GM23338 (cell line): ENCODE results near the gene ARHGAP30. TPM values are rescaled to one million over a fixed set of nuclear protein-coding genes. Genes with fewer than 3 reads are reported as not detected.

Source experiments
- ATAC-seq: fragments of 200-7000 bp; cut with Tn5 transposase; 3 replicates; pipeline ENCODE4 v1.9.1; 2020
- DNase-seq: peaks from one replicate; pipeline ENCODE4 v3.0.0-alpha.2; 2015; ENCODE audit warnings: low spot score
- H2AFZ ChIP-seq: fragments of 200-600 bp; sonication (generic); 2 replicates; pipeline ENCODE4 v1.8.0; 2016; ENCODE audit warnings: antibody characterized with exemption, mild to moderate bottlenecking, moderate library complexity
- H3F3A ChIP-seq: fragments of 200-600 bp; sonication (generic); replicated peaks from 2 replicates; pipeline ENCODE4 v1.8.0; 2017; ENCODE audit warnings: antibody characterized with exemption, mixed run types, low read depth
- H3K27ac ChIP-seq: fragments of 200-600 bp; sonication (generic); 2 replicates; pipeline ENCODE4 v1.6.1; 2016; ENCODE audit warnings: low read depth
- H3K27me3 ChIP-seq: fragments of 200-600 bp; sonication (generic); 2 replicates; pipeline ENCODE4 v1.8.0; 2016; ENCODE audit warnings: mild to moderate bottlenecking, mixed run types, moderate library complexity; ENCODE audit not compliant: insufficient read depth
- H3K36me3 ChIP-seq: fragments of 200-600 bp; sonication (generic); 2 replicates; pipeline ENCODE4 v1.8.0; 2016; ENCODE audit warnings: mild to moderate bottlenecking; ENCODE audit not compliant: insufficient read depth
- H3K4me1 ChIP-seq: fragments of 200-600 bp; sonication (generic); 2 replicates; pipeline ENCODE4 v1.8.0; 2016; ENCODE audit warnings: mild to moderate bottlenecking, moderate library complexity; ENCODE audit not compliant: insufficient read depth
- H3K4me2 ChIP-seq: fragments of 200-600 bp; sonication (generic); 2 replicates; pipeline ENCODE4 v1.7.1; 2017; ENCODE audit warnings: mixed run types
- H3K4me3 ChIP-seq: fragments of 200-600 bp; sonication (generic); 2 replicates; pipeline ENCODE4 v1.6.1; 2016; ENCODE audit warnings: mixed run types
- H3K79me2 ChIP-seq: fragments of 200-600 bp; sonication (generic); replicated peaks from 2 replicates; pipeline ENCODE4 v1.8.0; 2017; ENCODE audit warnings: mild to moderate bottlenecking; ENCODE audit not compliant: insufficient read depth
- H3K9me2 ChIP-seq: fragments of 200-600 bp; sonication (generic); 2 replicates; pipeline ENCODE4 v1.8.0; 2017; ENCODE audit not compliant: insufficient read depth
- H4K20me1 ChIP-seq: fragments of 200-600 bp; sonication (generic); replicated peaks from 2 replicates; pipeline ENCODE4 v1.8.0; 2017; ENCODE audit warnings: mild to moderate bottlenecking; ENCODE audit not compliant: insufficient read depth
- H3K27ac Mint-ChIP-seq: 2 replicates; pipeline ENCODE4 v1.8.0; 2020; ENCODE audit warnings: inconsistent platforms, mild to moderate bottlenecking, moderate library complexity, mixed read lengths
- H3K27me3 Mint-ChIP-seq: 3 replicates; pipeline ENCODE4 v1.8.0; 2022; ENCODE audit warnings: low read depth, mild to moderate bottlenecking, moderate library complexity, mixed read lengths, inconsistent platforms; ENCODE audit not compliant: insufficient read depth, poor library complexity
- H3K36me3 Mint-ChIP-seq: 3 replicates; pipeline ENCODE4 v1.8.0; 2021; ENCODE audit warnings: low read depth, mild to moderate bottlenecking, inconsistent platforms, moderate library complexity, mixed read lengths
- H3K4me1 Mint-ChIP-seq: 3 replicates; pipeline ENCODE4 v1.8.0; 2020; ENCODE audit warnings: mild to moderate bottlenecking, inconsistent platforms, mixed read lengths
- H3K4me3 Mint-ChIP-seq: 3 replicates; pipeline ENCODE4 v1.8.0; 2021; ENCODE audit warnings: moderate library complexity, mild to moderate bottlenecking, inconsistent platforms, mixed read lengths
- H3K9me3 Mint-ChIP-seq: 3 replicates; pipeline ENCODE4 v1.8.0; 2020; ENCODE audit warnings: moderate library complexity, mild to moderate bottlenecking, inconsistent platforms, mixed read lengths
- CREB1 ChIP-seq: fragments of 250-450 bp; sonication (Bioruptor Pico); IDR thresholded peaks from 2 replicates; pipeline ENCODE4 v1.5.0; 2020; ENCODE audit warnings: low read depth, mild to moderate bottlenecking, moderate library complexity
- CTCF ChIP-seq, 2 experiments: fragments of 200-600 bp in 1 of 2; sonication (generic) in 1 of 2; conservative IDR thresholded peaks; 2 replicates each; pipeline versions ENCODE4 v1.5.1 to v1.6.1; 2016 to 2017; ENCODE audit warnings: antibody characterized with exemption in 2 of 2, low read depth in 2 of 2, mild to moderate bottlenecking in 2 of 2, moderate library complexity in 1 of 2
- EZH2 ChIP-seq: fragments of 200-600 bp; sonication (generic); IDR thresholded peaks from one replicate; pipeline ENCODE4 v1.8.0; 2017; ENCODE audit warnings: antibody characterized with exemption, mild to moderate bottlenecking, low read depth; ENCODE audit not compliant: unreplicated experiment
- EZH2phosphoT487 ChIP-seq: fragments of 200-600 bp; sonication (generic); IDR thresholded peaks from one replicate; pipeline ENCODE4 v1.8.1; 2018; ENCODE audit warnings: antibody characterized with exemption; ENCODE audit not compliant: unreplicated experiment
- JUNB ChIP-seq: IDR thresholded peaks from one replicate; pipeline ENCODE4 v1.6.1; 2016; ENCODE audit warnings: antibody characterized with exemption; ENCODE audit not compliant: unreplicated experiment
- NANOG ChIP-seq: IDR thresholded peaks from 2 replicates; pipeline ENCODE4 v1.6.1; 2016; ENCODE audit warnings: antibody characterized with exemption, borderline replicate concordance
- POLR2AphosphoS5 ChIP-seq: IDR thresholded peaks from 2 replicates; pipeline ENCODE4 v1.6.1; 2016; ENCODE audit warnings: antibody characterized with exemption, low read depth
- STAT1 ChIP-seq: IDR thresholded peaks from one replicate; pipeline ENCODE4 v1.6.1; 2016; ENCODE audit warnings: antibody characterized with exemption; ENCODE audit not compliant: unreplicated experiment
- ZNF114 ChIP-seq: fragments of 250-450 bp; sonication (Bioruptor Pico); IDR thresholded peaks from 2 replicates; pipeline ENCODE4 v1.5.0; 2020; ENCODE audit warnings: mild to moderate bottlenecking, moderate library complexity
- ZNF331 ChIP-seq: fragments of 250-450 bp; sonication (Bioruptor Pico); IDR thresholded peaks from 2 replicates; pipeline ENCODE4 v1.5.0; 2020; ENCODE audit warnings: low read depth, mild to moderate bottlenecking, moderate library complexity
- polyA plus RNA-seq: library from polyadenylated mRNA; unstranded; fragments of >200 nt; fragmentation: Nextera tagmentation; extraction: Ambion mirVana; gene quantifications from 2 replicates; pipeline ENCODE4 v1.2.1, GENCODE V29; 2016
- total RNA-seq: library from RNA; depleted of rRNA; stranded (reverse); fragments of >200 nt; shearing (Covaris generic); gene quantifications from 2 replicates; pipeline ENCODE4 v1.2.3, GENCODE V29; 2014
- TF ChIP-seq, protein P1 (sequence below): IDR thresholded peaks from 2 replicates; pipeline ENCODE4 v1.6.1; 2016; ENCODE audit warnings: antibody characterized with exemption
- TF ChIP-seq, protein P2 (sequence below): fragments of 250-450 bp; sonication (Bioruptor Pico); IDR thresholded peaks from 2 replicates; pipeline ENCODE4 v1.5.0; 2020; ENCODE audit warnings: mild to moderate bottlenecking, moderate library complexity
- TF ChIP-seq, protein P3 (sequence below): IDR thresholded peaks from one replicate; pipeline ENCODE4 v1.6.1; 2018; ENCODE audit warnings: antibody characterized with exemption; ENCODE audit not compliant: unreplicated experiment

ARHGAP30 gene
- total and polyA plus RNA-seq, 2 experiments from 2014 or later, result 0.45 TPM; not detected in 1

DNA sequence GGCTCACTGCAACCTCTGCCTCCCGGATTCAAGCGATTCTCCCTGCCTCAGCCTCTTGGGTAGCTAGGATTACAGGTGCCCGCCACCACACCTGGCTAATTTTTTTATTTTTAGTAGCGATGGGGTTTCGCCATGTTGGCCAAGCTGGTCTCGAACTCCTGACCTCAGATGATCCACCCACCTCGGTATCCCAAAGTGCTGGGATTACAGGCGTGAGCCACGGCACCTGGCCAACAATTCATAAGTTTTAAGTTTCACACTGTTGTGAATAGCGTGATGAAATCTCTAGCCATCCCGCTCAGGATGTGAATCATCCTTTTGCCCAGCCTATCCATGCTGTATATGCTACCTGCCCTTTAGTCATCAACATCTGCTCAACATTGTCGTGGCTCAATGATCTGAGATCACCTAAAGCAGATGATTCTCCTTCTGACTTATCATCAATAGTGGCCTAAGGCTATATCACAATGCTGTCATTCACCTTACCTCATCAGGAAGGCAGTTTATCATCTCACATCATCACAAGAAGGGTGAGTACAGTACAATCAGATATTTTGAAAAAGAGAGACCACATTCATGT, 45.5 kb upstream of the ARHGAP30 start:
- no peak overlapping the region for H3K4me3 ChIP-seq
- no peak for DNase-seq
- peaks cover 21% of the 10 kb centered on the region for H3K4me1 ChIP-seq
- no peaks in the 10 kb centered on the region for H3K27me3 ChIP-seq
- H3K4me2 ChIP-seq, result no peak overlapping the region
- H4K20me1 ChIP-seq, result peaks cover 48% of the 10 kb centered on the region
- H3K9me2 ChIP-seq, result no peaks in the 10 kb centered on the region
- H2AFZ ChIP-seq, result no peak overlapping the region
- peaks cover 79% of the 10 kb centered on the region for H3K79me2 ChIP-seq
- H3K27me3 Mint-ChIP-seq, result peaks cover 14% of the 10 kb centered on the region
- no peaks in the 10 kb centered on the region for H3K36me3 ChIP-seq
- H3K4me3 Mint-ChIP-seq, result no peak overlapping the region
- H3K27ac ChIP-seq, result no peak overlapping the region
- H3K9me3 Mint-ChIP-seq, result no peaks in the 10 kb centered on the region
- peaks cover 9% of the 10 kb centered on the region for H3K36me3 Mint-ChIP-seq
- H3K27ac Mint-ChIP-seq, result no peak overlapping the region
- peaks cover 20% of the 10 kb centered on the region for H3K4me1 Mint-ChIP-seq
- TF ChIP-seq POLR2AphosphoS5 (no peak), EZH2phosphoT487 (no peak), EZH2 (no peak), ZNF114 (CRISPR knock-in tag) (no peak), STAT1 (no peak), ZNF331 (CRISPR knock-in tag) (no peak), JUNB (no peak), CTCF (conservative IDR thresholded peaks at IDR 0.05; ENCODE audit: low read depth in 2 of 2) (no peak), CREB1 (CRISPR knock-in tag) (no peak), NANOG (no peak)
- TF ChIP-seq, protein P1, sequence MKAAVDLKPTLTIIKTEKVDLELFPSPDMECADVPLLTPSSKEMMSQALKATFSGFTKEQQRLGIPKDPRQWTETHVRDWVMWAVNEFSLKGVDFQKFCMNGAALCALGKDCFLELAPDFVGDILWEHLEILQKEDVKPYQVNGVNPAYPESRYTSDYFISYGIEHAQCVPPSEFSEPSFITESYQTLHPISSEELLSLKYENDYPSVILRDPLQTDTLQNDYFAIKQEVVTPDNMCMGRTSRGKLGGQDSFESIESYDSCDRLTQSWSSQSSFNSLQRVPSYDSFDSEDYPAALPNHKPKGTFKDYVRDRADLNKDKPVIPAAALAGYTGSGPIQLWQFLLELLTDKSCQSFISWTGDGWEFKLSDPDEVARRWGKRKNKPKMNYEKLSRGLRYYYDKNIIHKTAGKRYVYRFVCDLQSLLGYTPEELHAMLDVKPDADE, result no peak
- TF ChIP-seq, protein P2, sequence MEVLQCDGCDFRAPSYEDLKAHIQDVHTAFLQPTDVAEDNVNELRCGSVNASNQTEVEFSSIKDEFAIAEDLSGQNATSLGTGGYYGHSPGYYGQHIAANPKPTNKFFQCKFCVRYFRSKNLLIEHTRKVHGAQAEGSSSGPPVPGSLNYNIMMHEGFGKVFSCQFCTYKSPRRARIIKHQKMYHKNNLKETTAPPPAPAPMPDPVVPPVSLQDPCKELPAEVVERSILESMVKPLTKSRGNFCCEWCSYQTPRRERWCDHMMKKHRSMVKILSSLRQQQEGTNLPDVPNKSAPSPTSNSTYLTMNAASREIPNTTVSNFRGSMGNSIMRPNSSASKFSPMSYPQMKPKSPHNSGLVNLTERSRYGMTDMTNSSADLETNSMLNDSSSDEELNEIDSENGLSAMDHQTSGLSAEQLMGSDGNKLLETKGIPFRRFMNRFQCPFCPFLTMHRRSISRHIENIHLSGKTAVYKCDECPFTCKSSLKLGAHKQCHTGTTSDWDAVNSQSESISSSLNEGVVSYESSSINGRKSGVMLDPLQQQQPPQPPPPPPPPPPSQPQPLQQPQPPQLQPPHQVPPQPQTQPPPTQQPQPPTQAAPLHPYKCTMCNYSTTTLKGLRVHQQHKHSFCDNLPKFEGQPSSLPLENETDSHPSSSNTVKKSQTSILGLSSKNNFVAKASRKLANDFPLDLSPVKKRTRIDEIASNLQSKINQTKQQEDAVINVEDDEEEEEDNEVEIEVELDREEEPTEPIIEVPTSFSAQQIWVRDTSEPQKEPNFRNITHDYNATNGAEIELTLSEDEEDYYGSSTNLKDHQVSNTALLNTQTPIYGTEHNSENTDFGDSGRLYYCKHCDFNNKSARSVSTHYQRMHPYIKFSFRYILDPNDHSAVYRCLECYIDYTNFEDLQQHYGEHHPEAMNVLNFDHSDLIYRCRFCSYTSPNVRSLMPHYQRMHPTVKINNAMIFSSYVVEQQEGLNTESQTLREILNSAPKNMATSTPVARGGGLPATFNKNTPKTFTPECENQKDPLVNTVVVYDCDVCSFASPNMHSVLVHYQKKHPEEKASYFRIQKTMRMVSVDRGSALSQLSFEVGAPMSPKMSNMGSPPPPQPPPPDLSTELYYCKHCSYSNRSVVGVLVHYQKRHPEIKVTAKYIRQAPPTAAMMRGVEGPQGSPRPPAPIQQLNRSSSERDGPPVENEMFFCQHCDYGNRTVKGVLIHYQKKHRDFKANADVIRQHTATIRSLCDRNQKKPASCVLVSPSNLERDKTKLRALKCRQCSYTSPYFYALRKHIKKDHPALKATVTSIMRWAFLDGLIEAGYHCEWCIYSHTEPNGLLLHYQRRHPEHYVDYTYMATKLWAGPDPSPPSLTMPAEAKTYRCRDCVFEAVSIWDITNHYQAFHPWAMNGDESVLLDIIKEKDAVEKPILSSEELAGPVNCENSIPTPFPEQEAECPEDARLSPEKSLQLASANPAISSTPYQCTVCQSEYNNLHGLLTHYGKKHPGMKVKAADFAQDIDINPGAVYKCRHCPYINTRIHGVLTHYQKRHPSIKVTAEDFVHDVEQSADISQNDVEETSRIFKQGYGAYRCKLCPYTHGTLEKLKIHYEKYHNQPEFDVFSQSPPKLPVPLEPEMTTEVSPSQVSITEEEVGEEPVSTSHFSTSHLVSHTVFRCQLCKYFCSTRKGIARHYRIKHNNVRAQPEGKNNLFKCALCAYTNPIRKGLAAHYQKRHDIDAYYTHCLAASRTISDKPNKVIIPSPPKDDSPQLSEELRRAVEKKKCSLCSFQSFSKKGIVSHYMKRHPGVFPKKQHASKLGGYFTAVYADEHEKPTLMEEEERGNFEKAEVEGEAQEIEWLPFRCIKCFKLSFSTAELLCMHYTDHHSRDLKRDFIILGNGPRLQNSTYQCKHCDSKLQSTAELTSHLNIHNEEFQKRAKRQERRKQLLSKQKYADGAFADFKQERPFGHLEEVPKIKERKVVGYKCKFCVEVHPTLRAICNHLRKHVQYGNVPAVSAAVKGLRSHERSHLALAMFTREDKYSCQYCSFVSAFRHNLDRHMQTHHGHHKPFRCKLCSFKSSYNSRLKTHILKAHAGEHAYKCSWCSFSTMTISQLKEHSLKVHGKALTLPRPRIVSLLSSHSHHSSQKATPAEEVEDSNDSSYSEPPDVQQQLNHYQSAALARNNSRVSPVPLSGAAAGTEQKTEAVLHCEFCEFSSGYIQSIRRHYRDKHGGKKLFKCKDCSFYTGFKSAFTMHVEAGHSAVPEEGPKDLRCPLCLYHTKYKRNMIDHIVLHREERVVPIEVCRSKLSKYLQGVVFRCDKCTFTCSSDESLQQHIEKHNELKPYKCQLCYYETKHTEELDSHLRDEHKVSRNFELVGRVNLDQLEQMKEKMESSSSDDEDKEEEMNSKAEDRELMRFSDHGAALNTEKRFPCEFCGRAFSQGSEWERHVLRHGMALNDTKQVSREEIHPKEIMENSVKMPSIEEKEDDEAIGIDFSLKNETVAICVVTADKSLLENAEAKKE (CRISPR knock-in tag), result no peak
- TF ChIP-seq, protein P3, sequence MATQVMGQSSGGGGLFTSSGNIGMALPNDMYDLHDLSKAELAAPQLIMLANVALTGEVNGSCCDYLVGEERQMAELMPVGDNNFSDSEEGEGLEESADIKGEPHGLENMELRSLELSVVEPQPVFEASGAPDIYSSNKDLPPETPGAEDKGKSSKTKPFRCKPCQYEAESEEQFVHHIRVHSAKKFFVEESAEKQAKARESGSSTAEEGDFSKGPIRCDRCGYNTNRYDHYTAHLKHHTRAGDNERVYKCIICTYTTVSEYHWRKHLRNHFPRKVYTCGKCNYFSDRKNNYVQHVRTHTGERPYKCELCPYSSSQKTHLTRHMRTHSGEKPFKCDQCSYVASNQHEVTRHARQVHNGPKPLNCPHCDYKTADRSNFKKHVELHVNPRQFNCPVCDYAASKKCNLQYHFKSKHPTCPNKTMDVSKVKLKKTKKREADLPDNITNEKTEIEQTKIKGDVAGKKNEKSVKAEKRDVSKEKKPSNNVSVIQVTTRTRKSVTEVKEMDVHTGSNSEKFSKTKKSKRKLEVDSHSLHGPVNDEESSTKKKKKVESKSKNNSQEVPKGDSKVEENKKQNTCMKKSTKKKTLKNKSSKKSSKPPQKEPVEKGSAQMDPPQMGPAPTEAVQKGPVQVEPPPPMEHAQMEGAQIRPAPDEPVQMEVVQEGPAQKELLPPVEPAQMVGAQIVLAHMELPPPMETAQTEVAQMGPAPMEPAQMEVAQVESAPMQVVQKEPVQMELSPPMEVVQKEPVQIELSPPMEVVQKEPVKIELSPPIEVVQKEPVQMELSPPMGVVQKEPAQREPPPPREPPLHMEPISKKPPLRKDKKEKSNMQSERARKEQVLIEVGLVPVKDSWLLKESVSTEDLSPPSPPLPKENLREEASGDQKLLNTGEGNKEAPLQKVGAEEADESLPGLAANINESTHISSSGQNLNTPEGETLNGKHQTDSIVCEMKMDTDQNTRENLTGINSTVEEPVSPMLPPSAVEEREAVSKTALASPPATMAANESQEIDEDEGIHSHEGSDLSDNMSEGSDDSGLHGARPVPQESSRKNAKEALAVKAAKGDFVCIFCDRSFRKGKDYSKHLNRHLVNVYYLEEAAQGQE, result no peak
- ATAC-seq, result no peak
- H3F3A ChIP-seq, result peaks cover 34% of the 10 kb centered on the region
